IPS-15b (cell line): Measurements from ENCODE around the gene CFAP210.

ENCODE experiments used
- H3K27me3 ChIP-seq: one replicate; pipeline ENCODE4 v1.6.1; 2013; ENCODE audit warnings: low read length; ENCODE audit not compliant: control insufficient read depth, insufficient read depth
- H3K36me3 ChIP-seq: one replicate; pipeline ENCODE4 v1.6.1; 2013; ENCODE audit warnings: low read length; ENCODE audit not compliant: control insufficient read depth, insufficient read depth
- H3K4me1 ChIP-seq: one replicate; pipeline ENCODE4 v1.6.1; 2013; ENCODE audit warnings: mild to moderate bottlenecking, low read length; ENCODE audit not compliant: control insufficient read depth, insufficient read depth
- H3K4me3 ChIP-seq: one replicate; pipeline ENCODE4 v1.5.1; 2013; ENCODE audit warnings: low read depth, low read length
- H3K9ac ChIP-seq: one replicate; pipeline ENCODE4 v1.6.1; 2013; ENCODE audit warnings: low read depth, mild to moderate bottlenecking, low read length
- H3K9me3 ChIP-seq: one replicate; pipeline ENCODE4 v1.6.1; 2013; ENCODE audit warnings: mild to moderate bottlenecking, low read length; ENCODE audit not compliant: control insufficient read depth, insufficient read depth

The CFAP210 gene

GRCh38 chr2:169694113-169694893 lies at the start of gene CFAP210, which contains the start of gene PHOSPHO2:
TSS of gene CFAP210 (minus strand) at chr2:169694405. CDS start at chr2:169694327, 78 bp downstream.
TSS of gene PHOSPHO2 (plus strand) at chr2:169694469. CDS start at chr2:169700972, 6,503 bp downstream.
- H3K36me3 ChIP-seq: no peaks in the 10 kb centered on the region
- H3K4me1 ChIP-seq: peaks cover 5% of the 10 kb centered on the region
- H3K27me3 ChIP-seq: no peaks in the 10 kb centered on the region
- H3K9ac ChIP-seq: peak within 1 kb of the TSS; percentile 37
- H3K4me3 ChIP-seq: peak within 1 kb of the TSS; percentile 84
- H3K9me3 ChIP-seq: no peaks in the 10 kb centered on the region

GRCh38 chr2:169743549-169743948 lies 49.3 kb upstream of the CFAP210 start:
- H3K9ac ChIP-seq: no peak overlapping the region
- no peaks in the 10 kb centered on the region for H3K9me3 ChIP-seq
- peaks cover 5% of the 10 kb centered on the region for H3K4me1 ChIP-seq
- H3K27me3 ChIP-seq: no peaks in the 10 kb centered on the region
- no peaks in the 10 kb centered on the region for H3K36me3 ChIP-seq
- H3K4me3 ChIP-seq: no peak overlapping the region

GRCh38 chr2:169739351-169739750 lies 45.1 kb upstream of the CFAP210 start:
- no peaks in the 10 kb centered on the region for H3K9me3 ChIP-seq
- H3K27me3 ChIP-seq: no peaks in the 10 kb centered on the region
- H3K4me1 ChIP-seq: peaks cover 11% of the 10 kb centered on the region
- no peaks in the 10 kb centered on the region for H3K36me3 ChIP-seq
- no peak overlapping the region for H3K9ac ChIP-seq
- no peak overlapping the region for H3K4me3 ChIP-seq

- Histone ChIP-seq H3K9me3 (no peaks in the 10 kb centered on the region), H3K36me3 (no peaks in the 10 kb centered on the region), H3K9ac (no peak overlapping the region), H3K4me1 (peaks cover 11% of the 10 kb centered on the region), H3K4me3 (no peak overlapping the region), H3K27me3 (no peaks in the 10 kb centered on the region)
Observed at GRCh38 chr2:169738566-169739229, 44.5 kb upstream of the CFAP210 start.

DNA sequence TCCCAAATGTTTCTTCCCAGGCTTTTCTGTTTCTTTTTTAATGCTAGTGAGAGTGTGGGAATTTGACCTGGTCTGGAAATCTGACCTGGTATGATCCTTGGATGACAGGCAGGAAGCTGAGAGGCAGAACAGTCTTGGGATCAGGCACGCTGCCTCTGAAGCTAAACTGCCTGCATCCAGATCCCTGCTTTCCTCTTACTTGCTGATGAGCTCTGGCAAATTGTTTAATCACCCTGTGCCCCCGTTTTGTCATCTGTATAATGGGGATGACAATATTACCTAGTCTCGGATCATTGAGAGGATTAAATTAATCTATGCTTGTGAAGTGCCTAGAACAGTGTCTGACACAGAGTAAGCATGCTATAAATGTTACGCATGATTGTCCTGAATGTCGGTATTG lies 42.7 kb upstream of the CFAP210 start:
- Histone ChIP-seq H3K27me3 (peaks cover 6% of the 10 kb centered on the region), H3K9ac (no peak overlapping the region), H3K9me3 (no peaks in the 10 kb centered on the region), H3K4me1 (peaks cover 11% of the 10 kb centered on the region), H3K4me3 (no peak overlapping the region), H3K36me3 (no peaks in the 10 kb centered on the region)

DNA sequence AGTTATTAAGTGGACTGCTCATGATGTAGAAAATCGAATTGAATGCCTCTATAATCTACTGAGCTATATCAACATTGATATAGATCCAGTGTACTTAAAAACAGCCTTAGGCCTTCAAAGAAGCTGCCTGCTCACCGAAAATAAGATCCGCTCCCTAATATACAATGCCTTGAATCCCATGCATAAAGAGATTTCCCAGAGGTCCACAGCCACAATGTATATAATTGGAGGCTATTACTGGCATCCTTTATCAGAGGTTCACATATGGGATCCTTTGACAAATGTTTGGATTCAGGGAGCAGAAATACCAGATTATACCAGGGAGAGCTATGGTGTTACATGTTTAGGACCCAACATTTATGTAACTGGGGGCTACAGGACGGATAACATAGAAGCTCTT lies 41.4 kb upstream of the CFAP210 start:
- Histone ChIP-seq H3K27me3 (peaks cover 6% of the 10 kb centered on the region), H3K9me3 (no peaks in the 10 kb centered on the region), H3K4me1 (peaks cover 11% of the 10 kb centered on the region), H3K36me3 (no peaks in the 10 kb centered on the region), H3K4me3 (peak overlapping the region; percentile 91), H3K9ac (no peak overlapping the region)

DNA sequence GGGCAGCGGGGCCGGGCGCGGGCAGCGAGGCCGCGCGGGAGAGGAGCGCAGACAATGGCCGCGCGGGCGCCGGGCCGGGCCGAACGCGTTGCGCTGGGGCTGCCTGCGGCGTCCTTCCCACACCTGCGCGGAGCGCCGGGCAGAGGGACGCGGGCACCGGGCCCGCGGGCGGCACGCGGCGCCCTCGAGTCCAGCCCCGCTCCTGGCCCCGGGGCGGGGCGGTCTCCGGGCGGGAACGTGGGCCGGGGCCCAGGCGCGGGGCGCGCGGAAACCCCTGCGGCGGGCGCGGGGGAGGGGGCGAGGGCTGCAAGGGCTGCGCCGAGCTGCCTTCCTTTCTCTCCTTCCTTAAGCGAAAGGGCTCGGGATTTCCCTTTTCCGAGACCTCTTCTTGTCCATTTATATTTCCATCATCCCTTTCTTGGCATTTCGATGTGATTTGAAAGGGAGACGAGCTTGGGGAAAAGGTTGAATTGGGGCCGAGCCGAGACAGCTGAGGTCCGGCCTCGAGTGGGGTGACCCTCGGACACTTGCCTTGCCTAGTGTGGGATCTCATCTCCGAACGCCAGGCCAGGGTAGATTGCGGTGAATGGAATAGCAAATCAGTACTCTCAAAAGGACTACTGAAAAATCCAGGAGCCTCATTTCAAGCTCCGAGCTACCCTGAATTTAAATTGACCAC lies 40.1 kb upstream of the CFAP210 start:
- H3K36me3 ChIP-seq: no peaks in the 10 kb centered on the region
- peaks cover 10% of the 10 kb centered on the region for H3K4me1 ChIP-seq
- H3K27me3 ChIP-seq: peaks cover 6% of the 10 kb centered on the region
- H3K9ac ChIP-seq: peak overlapping the region; percentile 86
- H3K9me3 ChIP-seq: no peaks in the 10 kb centered on the region
- peak overlapping the region; percentile 91 for H3K4me3 ChIP-seq

- Histone ChIP-seq H3K4me1 (peaks cover 6% of the 10 kb centered on the region), H3K4me3 (peak overlapping the region; percentile 69), H3K9ac (no peak overlapping the region)
Observed at GRCh38 chr2:169732583-169733358, 38.6 kb upstream of the CFAP210 start.

GRCh38 chr2:169732075-169732474 lies 37.9 kb upstream of the CFAP210 start:
- peaks cover 6% of the 10 kb centered on the region for H3K27me3 ChIP-seq
- H3K9ac ChIP-seq: no peak overlapping the region
- H3K9me3 ChIP-seq: no peaks in the 10 kb centered on the region
- H3K36me3 ChIP-seq: no peaks in the 10 kb centered on the region
- H3K4me3 ChIP-seq: no peak overlapping the region
- H3K4me1 ChIP-seq: peaks cover 4% of the 10 kb centered on the region

More at GRCh38 chr2:169732583-169733358, 38.6 kb upstream of the CFAP210 start:
- Histone ChIP-seq H3K9me3 (no peaks in the 10 kb centered on the region), H3K36me3 (no peaks in the 10 kb centered on the region), H3K27me3 (peaks cover 6% of the 10 kb centered on the region)

DNA sequence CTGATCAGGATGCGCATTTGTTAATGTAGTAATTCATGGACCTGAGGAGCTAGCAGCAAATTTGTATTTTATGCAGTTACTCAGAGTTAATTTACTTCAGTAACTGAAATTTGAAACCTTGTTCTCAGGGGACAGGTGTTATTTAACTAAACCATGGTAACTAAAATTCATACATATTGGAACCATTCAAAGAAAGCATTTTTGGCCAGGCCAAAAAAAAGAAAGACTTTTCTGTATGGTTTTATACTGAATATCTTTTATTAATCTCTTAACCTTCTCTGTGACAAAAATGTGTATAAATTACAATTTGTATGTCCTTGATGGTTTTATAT lies 35.0 kb upstream of the CFAP210 start:
- H3K4me3 ChIP-seq: no peak overlapping the region
- no peaks in the 10 kb centered on the region for H3K36me3 ChIP-seq
- H3K9me3 ChIP-seq: no peaks in the 10 kb centered on the region
- no peak overlapping the region for H3K9ac ChIP-seq
- H3K27me3 ChIP-seq: peaks cover 6% of the 10 kb centered on the region
- H3K4me1 ChIP-seq: no peaks in the 10 kb centered on the region

DNA sequence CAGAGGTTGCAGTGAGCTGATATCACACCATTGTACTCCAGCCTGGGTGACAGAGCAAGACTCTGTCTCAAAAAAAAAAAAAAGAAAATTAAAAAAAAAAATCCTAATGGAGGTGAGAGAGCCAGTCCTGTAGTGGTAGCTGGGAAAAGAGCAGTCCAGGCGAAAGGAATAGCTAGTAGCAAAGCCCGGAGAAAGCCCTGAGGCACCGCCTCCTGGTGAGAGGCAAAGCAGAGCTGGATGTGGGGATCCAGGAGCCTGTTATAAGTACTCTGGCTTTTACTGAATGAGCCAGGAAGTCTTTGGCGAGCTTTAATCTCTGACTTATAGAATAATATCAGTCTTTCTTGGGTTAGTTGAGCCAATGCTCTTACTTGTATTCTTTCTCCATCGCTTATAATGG lies 32.9 kb upstream of the CFAP210 start:
- Histone ChIP-seq H3K4me1 (no peaks in the 10 kb centered on the region), H3K9ac (no peak overlapping the region), H3K9me3 (no peaks in the 10 kb centered on the region), H3K27me3 (no peaks in the 10 kb centered on the region), H3K36me3 (no peaks in the 10 kb centered on the region), H3K4me3 (no peak overlapping the region)
